H54 (cell line): ENCODE results near the gene LRRC52.

Source experiments
- DNase-seq: peaks from one replicate; pipeline ENCODE4 v3.0.0; 2011; ENCODE audit warnings: low spot score, mixed read lengths; ENCODE audit not compliant: insufficient read length
- FAIRE-seq: peaks from 3 replicates; lab custom pipeline; 2011; peaks lifted over from hg19 to GRCh38; lab: Jason Lieb, UNC
- POLR2A ChIP-seq: IDR thresholded peaks from 2 replicates; pipeline ENCODE4 v1.6.1; 2011; ENCODE audit warnings: low read depth, mild to moderate bottlenecking, low read length

LRRC52 gene

DNA sequence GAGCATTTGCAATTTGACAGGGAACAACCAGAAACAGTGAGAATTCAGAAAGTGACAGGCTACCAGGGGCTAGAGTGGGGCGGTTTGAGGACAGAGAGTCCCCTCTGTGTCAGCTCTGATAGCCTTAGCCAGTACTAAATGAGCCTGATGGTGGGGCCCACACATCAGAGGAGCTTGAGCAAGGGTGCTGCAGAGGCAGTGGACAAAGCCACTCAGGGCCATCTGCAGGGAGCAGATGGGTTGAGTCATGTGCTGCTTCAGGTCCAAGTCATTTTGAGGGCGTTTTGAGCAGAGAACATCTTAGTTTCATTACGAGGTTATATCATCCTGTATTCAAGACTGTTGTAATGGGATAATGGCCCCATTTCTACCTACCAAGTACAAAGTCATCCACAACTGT, 7.7 kb downstream of the LRRC52 start:
- FAIRE-seq (no peak), DNase-seq (no peak)
- no peak for TF ChIP-seq POLR2A

GRCh38 chr1:165560883-165561656, 17.3 kb downstream of the LRRC52 start:
- FAIRE-seq (no peak), DNase-seq (no peak)
- TF ChIP-seq POLR2A: no peak

GRCh38 chr1:165562571-165562970, 18.8 kb downstream of the LRRC52 start:
- DNase-seq (no peak), FAIRE-seq (no peak)
- no peak for TF ChIP-seq POLR2A

DNA sequence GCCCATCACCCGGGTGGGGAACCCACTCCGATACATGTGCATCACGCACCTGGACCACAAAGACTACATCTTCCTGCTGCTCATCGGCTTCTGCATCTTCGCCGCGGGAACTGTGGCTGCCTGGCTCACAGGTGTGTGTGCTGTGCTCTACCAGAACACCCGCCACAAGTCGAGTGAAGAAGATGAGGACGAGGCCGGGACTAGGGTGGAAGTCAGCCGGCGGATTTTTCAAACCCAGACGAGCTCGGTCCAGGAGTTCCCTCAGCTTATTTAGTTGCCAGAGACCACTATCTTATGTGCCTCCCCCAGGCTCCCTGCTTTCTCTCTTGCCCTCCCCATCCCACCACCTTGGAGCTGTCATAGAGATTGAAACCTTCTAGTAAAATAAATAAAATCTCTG, 19.8 kb downstream of the LRRC52 start:
- FAIRE-seq (no peak), DNase-seq (no peak)
- no peak for TF ChIP-seq POLR2A

DNA sequence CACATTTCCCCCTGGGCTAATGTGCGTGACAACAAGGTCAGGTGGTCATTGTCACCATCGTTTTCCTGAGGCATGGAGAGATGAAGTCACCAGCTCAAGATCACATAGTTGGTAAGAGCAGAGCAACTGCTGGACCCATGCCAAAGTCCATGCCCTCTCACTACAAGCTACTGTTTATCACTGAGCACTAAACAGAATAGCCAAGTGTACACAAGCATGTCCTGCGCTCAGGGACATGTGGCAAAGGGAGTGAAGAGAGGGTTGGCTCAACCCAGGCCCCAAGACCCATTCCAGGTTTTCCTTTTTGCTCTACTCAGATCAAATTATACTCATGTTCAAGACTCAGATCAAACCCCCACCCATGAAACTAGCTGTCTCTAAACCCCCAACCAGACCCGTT, 20.8 kb downstream of the LRRC52 start:
- FAIRE-seq (no peak), DNase-seq (no peak)
- no peak for TF ChIP-seq POLR2A

DNA sequence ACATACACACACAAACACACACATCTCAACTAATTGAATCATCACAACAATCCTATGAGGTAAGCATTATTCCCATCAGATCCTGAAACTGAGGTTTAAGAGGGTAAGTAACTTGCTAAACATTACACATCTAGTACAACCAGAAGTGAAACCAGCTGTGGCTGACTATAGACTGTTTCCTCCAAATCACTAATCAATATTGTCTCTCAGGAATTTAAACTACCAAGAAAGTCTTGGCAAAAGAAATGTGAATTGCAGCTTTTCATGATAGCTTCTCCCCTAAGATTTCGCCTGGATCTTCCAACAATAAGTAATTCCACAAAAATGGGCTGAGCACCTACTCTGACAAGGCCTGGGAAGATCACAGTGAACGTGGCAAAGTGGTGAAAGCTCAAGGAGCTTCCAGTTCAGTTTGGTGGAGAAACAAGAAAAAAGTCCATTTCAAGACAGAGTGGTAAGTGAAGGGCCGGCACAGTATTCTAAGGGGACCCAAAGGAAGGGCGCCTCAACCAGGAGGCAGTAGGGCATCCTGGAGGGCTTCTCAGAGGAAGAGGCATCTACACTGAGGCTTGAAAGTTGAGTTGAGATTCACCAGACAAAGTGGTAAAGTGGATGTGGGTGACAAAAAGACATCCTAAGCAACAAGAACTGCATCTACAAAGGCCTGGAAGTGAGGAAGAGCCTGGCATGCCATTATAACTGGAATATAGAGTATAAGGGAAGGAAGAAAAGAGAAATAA, 22.1 kb downstream of the LRRC52 start:
- no peak for FAIRE-seq
- no peak for DNase-seq
- TF ChIP-seq POLR2A: no peak

- FAIRE-seq (no peak), DNase-seq (no peak)
- TF ChIP-seq POLR2A: no peak
Measured at GRCh38 chr1:165570078-165570477, 26.3 kb downstream of the LRRC52 start.

DNA sequence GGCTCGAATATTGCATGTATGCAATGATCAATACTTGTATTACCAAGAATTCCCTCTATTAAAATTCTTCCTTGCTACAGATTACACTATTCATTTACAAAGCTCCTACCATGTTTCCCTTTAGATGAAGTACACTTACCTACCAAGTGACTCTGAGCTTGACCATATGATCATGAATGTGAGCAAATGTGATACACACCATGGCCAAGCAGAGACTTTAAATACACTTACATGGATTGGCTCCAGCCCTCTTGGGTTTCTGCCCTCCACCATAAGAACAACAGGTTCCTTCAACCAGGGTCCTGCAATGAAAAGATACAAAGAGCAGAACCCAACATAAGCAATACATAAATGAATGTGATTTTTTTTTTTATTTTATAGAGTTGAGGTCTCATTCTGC, 30.0 kb downstream of the LRRC52 start:
- FAIRE-seq (no peak), DNase-seq (no peak)
- no peak for TF ChIP-seq POLR2A

DNA sequence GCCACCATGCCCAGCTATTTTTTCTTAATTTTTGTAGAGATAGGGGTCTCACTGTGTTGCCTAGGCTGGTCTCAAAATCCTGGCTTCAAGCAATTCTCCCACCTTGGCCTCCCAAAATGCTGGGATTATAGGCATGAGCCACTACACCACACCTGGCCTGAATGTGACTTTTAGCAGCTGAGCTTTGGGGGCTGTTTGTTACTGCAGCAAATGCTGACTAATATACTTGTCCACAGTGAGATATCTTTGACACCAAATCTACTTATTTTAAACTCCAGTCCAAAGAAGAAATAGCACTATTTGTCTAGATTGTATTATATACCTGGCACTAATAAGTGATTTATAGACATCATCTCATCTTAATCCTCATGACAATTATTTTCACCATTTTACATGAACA, 30.5 kb downstream of the LRRC52 start:
- DNase-seq (no peak), FAIRE-seq (no peak)
- TF ChIP-seq POLR2A: no peak

- FAIRE-seq: no peak
Measured at GRCh38 chr1:165575468-165576099, 31.8 kb downstream of the LRRC52 start.

GRCh38 chr1:165576536-165576935, 32.7 kb downstream of the LRRC52 start:
- no peak for DNase-seq
- TF ChIP-seq POLR2A: no peak
- FAIRE-seq: no peak

More at GRCh38 chr1:165575468-165576099, 31.8 kb downstream of the LRRC52 start:
- no peak for TF ChIP-seq POLR2A
- DNase-seq: no peak

- no peak for DNase-seq
- no peak for TF ChIP-seq POLR2A
Measured at GRCh38 chr1:165577707-165578106, 33.9 kb downstream of the LRRC52 start.

DNA sequence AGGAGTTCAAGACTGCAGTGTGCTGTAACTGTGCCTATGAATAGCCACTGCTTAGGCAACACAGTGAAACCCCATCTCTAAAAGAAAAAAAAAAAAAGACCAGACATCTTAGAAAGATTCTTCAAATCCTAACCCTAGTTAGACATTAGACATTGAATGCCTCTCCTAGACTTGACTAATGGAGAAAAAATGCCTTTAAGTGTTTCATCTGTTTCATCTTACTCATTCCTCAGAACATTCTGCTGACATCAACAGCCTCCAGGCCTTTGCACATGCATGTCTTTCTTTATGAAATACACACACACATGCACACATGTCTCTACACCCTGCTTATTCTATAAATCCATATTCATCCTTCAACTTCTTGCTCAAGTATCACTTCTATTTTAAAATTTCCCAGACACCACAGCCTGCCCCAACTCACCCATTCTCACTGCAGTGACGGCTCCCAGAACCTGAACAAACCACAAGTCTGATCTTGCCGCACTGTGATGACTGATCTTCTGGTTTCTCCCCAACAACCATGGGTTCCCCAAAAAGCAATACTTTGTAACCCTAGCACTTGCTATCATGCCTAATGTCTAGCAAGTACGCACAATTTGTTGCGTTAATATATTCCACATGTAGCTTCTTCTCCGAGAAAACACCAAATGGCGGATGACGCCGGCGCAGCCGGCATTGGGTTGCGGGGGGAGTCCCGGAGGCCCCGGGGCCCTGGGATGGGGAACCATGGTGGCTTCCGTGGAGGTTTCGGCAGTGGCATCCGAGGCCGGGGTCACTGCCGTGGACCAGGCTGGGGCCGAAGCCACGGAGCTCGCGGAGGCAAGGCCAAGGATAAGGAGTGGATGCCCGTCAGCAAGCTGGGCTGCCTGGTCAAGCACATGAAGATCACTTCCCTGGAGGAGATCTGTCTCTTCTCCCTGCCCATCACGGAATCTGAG, 37.4 kb downstream of the LRRC52 start:
- TF ChIP-seq POLR2A: no peak
- DNase-seq (no peak), FAIRE-seq (no peak)

More at GRCh38 chr1:165577707-165578106, 33.9 kb downstream of the LRRC52 start:
- no peak for FAIRE-seq

DNA sequence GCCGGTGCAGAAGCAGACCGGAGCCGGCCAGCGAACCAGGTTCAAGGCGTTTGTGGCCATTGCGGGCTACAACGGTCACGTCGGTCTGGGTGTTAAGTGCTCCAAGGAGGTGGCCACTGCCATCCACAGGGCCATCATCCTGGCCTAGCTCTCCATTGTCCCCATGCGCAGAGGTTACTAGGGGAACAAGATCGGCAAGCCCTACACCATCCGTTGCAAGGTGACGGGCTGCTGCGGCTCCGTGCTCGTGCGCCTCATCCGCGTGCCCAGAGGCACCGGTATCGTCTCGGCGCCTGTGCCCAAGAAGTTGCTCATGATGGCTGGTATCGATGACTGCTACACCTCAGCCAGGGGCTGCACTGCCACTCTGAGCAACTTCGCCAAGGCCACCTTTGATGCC, 38.1 kb downstream of the LRRC52 start:
- TF ChIP-seq POLR2A: no peak
- FAIRE-seq (no peak), DNase-seq (no peak)
